NCI-H82 (cell line): ENCODE results near the gene NHLRC1.

ENCODE experiments used
- DNase-seq: peaks from one replicate; lab custom pipeline; 2025; lab: John Stamatoyannopoulos, UW

The NHLRC1 gene

DNA sequence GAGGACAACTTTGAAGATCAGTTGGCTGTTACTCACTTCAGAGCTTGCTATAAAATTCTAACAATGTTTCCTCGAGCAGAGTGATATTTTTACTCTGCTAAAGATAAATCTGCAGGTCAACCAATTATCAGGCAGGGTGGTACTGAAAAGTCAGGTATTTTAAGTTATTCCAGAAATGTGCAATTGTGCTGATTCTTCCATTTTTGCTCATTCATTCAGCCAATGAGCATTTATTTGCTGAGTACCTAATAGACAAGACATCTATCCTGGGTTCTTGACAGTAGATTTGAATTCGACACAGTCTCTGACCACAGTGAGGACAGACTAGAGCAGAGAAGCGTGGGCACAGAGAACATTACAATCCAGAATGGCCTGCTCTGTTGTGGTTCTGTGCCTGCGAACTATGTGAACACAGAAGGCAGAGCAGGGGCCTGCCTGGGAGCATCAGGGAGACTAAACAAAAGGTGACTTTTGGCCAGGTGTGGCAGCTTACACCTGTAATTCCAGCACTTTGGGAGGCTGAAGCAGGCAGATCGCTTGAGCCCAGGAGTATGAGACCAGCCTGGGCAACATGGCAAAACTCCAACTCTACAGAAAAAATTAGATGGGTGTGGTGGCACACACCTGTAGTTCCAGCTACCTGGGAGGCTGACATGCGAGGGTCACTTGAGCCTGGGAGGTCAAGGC lies 17.6 kb upstream of the NHLRC1 start:
- DNase-seq, result no peak

DNA sequence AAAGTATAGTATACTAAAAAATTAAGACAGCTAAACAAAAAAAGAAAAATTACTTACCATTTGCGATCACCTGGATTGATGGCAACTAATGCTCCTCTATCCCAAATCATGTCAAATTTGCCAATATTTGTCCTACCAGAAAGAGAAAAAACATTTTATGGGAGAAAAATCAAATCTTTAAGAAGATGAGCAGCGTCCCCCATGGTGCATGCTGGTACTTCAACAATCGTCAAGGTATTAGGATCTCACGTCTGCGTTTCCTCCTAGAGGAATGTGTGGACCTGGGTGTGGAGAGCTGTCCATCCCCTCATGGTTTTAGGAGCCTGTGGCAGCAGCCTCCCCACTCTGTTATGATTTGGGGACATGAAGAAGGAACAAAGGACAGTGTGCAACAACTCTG lies 16.4 kb upstream of the NHLRC1 start:
- DNase-seq, result no peak

DNA sequence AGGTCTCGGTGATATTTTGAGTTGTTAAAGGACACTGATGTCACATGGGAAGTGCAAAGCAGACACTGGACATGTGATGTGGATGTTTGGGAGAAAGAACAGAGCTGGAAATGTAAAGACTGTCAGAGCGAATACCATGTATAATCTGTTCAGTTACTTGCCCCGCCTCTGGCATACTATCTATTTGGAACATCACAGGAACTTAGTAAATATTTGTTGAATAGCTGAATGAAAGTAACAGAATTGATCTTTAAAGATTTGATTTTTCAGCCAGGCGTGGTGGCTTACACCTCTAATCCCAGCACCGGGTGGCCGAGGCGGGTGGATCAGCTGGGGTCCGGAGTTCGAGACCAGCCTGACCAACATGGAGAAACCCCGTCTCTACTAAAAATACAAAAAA lies 13.8 kb upstream of the NHLRC1 start:
- no peak for DNase-seq

DNA sequence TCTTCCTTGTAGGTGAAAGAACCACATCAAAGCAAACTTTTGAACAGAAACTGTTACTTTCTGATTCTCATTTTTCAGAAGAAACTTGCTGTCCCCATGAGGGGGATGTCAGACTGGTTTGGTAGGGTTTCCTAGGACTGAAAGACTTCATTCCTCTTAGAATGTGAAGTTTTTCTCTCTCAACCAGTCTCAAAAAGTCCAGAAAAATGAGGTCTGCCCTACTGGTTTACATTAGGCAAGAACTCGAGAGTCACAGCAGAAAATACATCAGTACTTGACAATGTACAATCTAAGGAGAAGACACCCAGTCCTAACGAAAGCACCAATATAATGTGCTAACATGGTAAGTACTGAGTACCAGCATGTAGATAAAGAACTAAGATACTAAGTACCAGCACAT lies 12.7 kb upstream of the NHLRC1 start:
- DNase-seq, result no peak

DNA sequence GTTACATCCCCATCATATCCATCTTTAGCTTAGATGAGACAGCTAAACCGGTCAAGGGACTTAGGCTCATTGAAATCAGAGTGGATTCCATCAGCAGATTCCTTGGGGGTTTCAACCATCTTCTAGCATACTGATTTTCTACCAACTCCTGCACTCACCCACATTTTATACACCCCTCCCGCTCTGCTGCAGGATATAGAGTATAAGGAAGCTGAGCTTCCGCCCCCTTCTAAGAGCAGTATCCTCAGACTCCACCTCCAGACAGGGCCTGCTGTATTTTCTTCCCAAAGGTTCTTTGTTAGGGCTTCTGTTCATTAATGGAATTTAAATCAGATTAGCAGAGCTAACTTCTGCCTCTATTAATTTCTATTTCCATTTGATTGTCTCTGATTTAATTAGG lies 9.9 kb upstream of the NHLRC1 start:
- peak; percentile 86 for DNase-seq

DNA sequence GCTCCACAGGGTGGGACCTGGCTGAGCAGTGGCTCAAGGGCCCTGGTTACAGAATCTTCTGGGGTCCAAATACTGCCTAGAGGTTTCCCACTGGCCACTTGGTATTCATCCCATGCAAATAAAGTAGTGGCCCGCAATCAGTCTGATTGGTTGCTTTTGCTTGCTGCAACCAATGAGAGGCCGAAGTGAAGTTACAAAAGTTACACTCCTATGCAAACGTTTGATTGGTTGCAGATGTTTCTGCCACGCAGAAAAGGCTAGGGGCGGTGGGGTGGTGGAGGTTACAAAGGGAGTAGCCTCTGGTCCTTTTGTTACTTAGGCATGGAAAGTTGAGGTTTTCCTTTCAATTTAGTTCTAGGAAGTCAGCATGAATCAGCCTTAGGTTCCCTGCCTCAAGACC lies 3.6 kb upstream of the NHLRC1 start:
- no peak for DNase-seq

DNA sequence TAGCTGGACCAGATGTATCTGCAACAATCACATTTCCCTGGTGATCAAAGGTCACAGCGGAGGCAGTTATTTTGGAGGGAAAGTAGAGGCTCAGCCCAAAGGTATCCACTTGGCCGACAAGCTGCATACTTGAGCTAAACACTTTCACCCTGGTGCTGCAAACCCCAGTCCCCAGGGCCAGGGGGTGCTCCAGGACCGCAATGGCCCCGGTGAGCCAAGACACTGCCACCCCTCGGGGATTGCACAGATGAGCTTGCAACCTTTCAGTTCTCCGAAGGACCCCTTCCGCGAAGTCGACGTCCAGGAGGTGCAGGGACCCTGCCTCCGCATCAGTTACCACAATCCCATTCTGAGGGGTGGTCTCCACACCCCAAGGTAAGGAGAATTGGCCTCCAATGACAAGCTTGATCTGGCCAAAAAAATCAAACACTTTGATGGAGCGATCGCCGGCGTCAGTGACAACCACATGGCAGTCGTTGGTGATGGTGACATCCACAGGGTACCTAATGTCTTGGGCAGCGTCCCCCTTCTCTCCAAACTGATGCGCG lies 823 bp downstream of the NHLRC1 start:
- DNase-seq, result peak; percentile 47

DNA sequence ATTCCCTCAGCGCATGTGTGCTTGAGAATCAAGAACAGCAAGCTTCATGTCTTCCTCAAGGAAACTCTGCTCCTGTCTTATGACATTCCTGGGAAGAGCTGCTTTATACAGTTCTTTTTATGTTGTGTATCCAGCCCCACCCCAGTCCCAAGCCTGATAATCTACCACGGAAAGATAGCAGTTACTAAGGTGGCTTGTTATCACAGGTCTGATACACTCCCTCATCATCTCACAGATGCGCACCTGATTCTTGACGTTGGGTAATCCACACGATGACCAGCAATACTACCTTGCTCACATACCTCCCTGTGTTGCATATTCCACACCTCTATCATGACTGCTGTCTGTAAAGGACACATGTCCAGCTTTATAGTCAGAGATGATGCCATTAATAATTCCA lies 3.2 kb downstream of the NHLRC1 start:
- DNase-seq, result no peak

DNA sequence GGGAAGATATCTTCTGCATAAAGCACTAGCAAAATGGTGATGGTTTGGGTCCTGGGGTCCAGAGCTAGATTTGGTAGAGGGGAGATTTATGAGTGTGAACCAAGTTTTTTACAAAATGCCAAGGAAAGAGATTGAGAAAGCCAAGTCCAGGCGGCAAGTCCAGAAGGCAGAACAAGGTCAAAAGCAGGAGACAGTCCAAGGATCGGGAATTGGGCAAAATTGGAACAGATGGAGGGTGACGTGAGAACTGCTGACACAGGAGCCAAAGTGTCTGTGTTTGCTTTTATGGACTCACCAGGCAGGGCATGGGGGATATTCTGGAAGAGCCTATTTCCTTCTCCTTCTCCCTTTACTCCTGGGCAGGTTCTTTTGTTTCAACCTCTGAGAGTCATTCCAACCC lies 4.1 kb downstream of the NHLRC1 start:
- peak; percentile 55 for DNase-seq

DNA sequence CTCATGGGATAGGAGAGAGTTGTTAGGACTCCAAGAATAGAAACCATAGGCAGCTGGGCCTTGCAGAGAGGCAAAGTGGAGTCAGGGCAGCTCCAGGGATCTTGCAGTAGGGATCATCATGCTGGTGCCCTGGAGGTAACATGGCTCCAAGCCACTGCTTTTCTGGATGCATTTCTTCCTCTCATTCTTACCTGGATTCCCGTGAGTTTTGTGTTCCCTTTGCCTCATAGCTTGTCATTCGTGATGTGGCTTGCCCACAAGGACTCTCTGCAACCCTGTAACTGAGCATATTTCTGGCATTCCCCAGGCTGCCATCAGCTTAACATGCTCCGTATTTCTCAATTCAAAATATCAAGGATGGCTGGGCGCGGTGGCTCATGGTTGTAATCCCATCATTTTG lies 5.3 kb downstream of the NHLRC1 start:
- DNase-seq, result no peak

DNA sequence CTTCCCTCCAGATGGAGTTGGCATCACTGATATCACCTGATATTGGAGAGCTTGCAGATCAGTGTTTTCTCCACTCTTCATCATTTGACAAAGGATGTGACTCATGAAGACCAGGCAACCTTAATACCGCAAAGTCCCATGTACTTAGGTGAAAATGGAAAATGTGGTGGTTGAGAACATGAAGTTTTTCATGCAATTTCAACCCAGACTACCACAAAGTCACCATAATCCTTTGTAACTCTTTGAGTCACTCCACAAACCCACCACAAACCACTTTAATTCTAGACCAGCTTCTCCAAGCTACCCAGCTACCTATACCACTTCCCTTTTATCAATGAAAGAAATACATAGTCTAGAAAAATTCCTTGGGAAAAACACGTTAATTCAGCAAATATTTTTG lies 7.1 kb downstream of the NHLRC1 start:
- DNase-seq, result no peak

DNA sequence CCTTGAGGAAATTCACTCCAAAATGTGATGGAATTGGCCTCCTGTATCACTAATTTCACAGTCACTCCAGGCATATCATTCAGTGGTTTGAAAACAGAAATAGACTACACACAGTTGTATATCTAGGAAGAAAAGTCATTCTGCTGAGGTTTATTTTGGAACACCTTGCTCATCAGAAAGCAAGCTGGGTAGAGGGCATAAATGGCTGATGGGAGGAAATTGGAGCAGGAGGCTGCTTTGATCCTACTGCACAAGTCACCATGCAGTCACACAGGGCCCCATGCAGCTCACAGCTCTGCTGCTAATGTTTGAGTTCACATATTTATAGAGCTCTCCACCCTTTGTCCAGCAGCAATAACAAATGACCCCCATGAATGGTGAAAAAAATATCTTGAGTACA lies 12.3 kb downstream of the NHLRC1 start:
- DNase-seq, result no peak

DNA sequence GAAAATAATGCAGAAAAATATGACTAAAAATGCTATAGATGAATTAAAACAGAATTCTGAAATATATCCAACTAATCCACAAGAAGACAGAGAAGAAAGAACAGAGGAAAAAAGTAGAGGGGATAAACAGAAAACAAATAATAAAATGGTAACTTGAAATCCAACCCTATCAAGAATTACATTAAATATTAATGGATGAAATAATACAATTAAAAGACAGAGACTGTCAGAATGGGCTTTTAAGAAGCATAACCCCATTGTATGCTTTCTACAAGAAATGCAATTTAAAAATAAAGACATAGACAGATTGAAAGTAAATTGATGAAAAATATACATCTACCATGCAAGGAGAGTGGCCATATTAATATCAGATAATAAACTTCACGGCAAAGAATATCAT lies 15.4 kb downstream of the NHLRC1 start:
- DNase-seq, result no peak

DNA sequence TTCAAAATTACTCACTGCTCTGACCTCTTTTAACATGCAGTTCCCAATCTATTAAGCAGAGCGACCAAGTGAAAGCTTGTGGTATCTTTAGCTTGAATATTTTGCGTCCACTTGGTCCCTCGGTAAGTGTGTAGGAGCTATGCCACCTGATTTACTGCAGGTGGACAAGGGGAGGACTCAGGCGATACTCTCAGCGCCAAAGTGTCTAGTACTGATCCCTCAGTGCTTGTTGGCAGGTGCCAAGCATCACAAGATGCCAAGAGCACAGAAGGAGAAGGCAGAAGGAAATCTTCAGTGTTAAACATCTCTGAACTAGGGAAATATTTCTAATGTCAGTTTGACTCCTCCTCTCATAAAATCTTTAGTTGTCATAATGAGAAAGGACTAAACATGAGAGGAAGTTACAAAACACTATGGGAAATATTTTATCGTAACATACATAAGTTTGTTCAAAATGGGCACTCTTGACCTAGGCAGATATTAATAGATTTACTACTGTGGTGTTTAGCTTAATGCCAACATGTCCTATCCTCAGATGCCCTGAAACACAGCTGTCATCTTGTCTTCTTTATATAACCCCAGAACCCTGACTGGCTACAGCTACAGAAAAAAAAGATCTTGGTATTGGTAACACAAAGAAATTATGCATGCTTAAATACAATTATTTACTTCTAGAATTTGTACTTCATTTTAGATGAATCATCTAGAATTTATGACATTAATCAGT lies 19.5 kb downstream of the NHLRC1 start:
- peak; percentile 14 for DNase-seq

DNA sequence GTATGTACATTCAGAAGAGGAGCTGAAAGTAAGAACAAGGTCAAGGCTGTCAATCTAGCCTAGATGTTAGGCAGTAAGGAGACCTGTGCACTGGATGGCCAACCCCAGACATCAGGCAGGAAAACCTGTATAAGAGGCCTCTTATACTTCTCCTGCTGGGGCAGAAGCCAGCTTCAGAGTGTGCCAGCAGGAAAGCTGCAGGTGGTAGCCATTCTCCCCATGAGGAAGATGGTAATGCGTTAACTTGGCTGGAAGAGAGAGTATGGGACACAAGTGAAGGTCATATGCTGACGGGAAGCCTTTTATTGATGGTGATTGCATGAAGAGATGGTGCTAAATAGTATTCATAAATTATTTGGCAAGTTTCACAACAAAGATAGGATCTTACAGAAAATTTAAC lies 20.6 kb downstream of the NHLRC1 start:
- no peak for DNase-seq

DNA sequence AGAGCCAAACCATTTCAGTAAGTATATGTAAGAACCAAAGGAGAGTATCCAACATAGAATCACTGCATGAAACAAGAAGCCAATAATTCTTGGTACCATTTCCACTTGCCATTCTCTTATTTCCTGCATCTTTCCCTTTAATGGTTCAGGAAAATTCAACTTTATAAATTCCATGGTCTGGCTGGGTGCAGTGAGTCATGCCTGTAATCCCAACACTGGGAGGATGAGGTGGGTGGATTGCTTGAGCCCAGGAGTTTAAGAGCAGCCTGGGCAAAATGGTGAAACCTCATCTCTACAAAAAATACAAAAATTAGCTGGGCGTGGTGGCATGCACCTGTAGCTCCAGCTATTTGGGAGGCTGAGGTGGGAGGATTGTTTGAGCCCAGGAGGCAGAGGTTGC lies 21.2 kb downstream of the NHLRC1 start:
- no peak for DNase-seq

DNA sequence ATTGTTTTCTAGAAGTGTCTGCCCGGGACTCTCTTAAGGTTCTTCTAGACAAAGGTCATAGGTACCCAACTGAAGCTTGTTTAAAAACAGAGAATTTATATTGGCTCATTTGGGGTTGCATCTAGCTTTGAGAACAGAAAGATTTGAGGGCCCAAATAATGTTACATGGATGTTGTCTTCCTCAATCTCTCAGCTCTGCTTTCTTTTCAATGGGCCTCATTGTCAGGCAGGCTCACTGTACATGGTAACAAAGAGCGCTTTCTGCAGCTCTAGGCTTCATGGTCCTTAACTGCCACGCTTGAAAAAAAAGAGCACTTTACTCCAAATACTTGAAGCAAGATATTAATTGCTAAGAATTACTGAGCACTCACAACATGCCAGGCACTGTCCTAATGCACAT lies 22.2 kb downstream of the NHLRC1 start:
- DNase-seq, result no peak

DNA sequence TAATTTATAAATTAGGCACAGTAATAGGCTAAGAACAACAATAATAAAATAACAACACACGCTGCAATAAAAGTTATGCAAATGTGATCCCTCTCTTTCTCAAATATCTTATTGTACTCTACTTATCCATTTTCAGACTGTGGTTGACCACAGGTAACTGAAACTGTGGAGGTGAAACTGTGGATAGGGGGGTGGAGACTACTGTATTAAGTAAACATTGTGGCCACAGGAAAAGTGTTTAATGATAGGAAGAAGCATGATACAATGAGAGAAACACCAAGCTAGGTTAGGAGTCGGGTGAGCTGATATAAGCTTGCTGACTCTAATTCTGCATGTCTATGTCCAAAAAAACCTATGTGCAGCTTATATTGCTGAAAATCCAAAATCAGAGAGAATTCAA lies 23.0 kb downstream of the NHLRC1 start:
- no peak for DNase-seq

DNA sequence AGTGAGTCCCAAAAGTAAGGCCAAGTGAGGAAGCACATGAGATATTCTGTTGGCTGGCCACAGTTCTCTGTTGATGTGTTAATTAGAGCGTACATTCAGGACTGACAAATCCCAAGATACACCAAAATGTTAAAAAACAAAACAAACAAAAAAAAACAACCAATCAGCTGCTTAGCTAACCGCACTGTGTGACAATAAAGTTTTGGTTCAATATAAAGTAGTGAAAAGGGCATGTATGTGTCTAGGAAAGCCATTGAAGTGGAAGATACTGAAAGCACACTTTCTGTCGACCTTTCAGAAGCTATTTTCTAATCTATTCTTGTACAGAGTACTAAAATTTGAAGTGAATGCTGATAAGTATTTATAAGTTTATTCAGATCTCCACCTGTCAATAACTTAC lies 26.1 kb downstream of the NHLRC1 start:
- no peak for DNase-seq

DNA sequence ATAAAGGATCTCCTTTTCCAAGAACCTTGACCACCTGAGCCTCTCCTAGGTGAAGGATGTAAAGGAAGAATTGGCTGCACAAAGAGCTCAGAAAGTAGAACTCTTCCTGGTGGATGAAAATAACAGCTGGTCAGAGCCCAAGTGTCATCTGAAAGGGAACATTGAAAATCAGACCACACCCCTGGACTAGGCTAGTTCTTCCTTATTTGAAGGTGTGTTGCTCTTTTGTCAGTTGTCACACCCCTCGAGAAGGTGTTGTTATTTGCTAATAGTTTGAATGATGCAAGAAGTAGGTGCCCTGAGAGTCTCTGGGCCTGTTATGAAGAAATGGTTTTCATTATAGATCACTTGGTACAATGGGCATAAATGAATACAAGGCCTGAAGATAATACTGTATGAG lies 31.1 kb downstream of the NHLRC1 start:
- no peak for DNase-seq

DNA sequence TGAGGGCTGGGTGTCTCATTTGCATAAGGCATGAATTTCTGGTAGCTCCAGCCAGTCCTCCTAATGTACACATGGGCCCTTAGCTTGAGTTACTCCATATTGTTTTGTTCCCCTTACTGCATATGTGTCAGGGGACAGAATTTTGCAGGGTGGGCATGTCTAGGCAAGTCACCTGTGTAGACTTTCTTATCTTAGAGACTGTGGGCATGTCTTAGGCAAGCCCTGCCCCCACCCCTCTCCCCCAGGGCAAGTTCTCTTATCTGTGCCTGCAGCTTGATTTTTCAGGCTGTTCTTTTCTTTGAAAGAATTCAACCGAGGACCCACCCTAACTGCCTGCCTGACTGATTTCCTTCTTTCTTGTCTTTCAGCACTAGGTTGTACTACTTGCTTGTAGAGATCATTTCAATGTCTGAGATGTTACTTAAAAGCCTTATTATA lies 32.1 kb downstream of the NHLRC1 start:
- no peak for DNase-seq

DNA sequence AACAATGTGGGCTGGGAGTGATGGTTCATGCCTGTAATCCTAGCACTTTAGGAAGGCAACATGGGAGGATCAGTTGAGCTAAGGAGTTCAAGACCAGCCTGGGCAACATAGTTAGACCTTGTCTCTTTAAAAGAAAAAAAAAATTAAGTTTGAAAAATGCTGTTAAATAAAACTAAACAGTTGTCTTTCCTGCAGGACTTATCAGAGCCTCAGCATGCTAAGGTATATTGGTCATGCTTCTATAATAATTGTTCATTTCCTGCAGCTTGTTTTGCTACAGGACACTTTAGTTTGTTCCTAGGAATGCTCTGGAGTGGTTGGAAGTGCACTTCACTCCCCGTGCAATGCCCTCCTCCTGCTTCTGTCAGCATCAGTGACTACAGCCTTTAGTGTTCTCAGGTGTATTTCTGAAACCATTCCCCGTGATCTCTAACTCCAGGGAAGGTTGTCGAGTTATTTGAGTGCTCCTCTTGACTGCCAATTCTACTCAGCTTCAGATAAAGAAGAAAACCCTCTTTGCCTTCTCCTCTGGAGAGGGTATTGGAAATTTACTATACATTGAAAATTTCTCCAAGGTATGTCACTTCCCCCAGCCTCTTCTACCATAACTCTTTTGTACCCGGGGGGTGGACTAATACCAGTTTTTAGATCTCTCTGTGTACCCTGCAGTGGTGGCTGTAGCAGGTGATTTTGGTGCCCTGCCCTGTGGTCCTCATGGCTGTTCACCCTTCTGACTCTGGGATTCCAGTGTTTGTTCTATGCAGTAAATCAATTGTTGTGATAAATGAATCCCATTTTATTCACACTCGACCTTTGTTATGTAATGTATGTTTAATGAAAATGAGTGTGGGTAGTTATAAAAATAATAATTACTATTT lies 33.8 kb downstream of the NHLRC1 start:
- no peak for DNase-seq
